Right atrium auricular region (tissue), 2 donors: ENCODE measurements around the gene CHAT. TPM values are rescaled to one million over a fixed set of nuclear protein-coding genes. Genes with fewer than 3 reads are reported as not detected.

ENCODE experiments used
- DNase-seq: peaks from one replicate; pipeline ENCODE4 v3.0.0-alpha.2; 2019; ENCODE audit warnings: low spot score
- H3K27ac ChIP-seq, 2 donors: fragments of 200-600 bp; sonication (generic); 1 replicate in 1 of 2; 2 replicates in 1 of 2; pipeline ENCODE4 v1.5.1; 2016 to 2019
- H3K27me3 ChIP-seq, 2 donors: fragments of 200-600 bp; sonication (generic); one replicate each; pipeline versions ENCODE4 v1.5.1 to v1.6.0; 2017 to 2019
- H3K36me3 ChIP-seq: fragments of 200-600 bp; sonication (generic); one replicate; pipeline ENCODE4 v1.5.1; 2016
- H3K4me1 ChIP-seq, 2 donors: fragments of 200-600 bp; sonication (generic); one replicate each; pipeline versions ENCODE4 v1.5.1 to v1.6.0; 2017 to 2019
- H3K4me3 ChIP-seq, 2 donors: fragments of 200-600 bp; sonication (generic); 1 replicate in 1 of 2; 2 replicates in 1 of 2; pipeline ENCODE4 v1.5.1; 2017 to 2019; ENCODE audit warnings: mild to moderate bottlenecking in 1 of 2, moderate library complexity in 1 of 2
- H3K9me3 ChIP-seq, 2 donors: fragments of 200-600 bp; sonication (generic); one replicate each; pipeline ENCODE4 v1.5.1; 2019
- CTCF ChIP-seq, 2 donors: fragments of 200-600 bp; sonication (generic); IDR thresholded peaks; one replicate each; pipeline ENCODE4 v1.5.1; 2019; ENCODE audit warnings: antibody characterized with exemption in 2 of 2
- total RNA-seq, 2 donors: library from RNA; depleted of rRNA; stranded (reverse); fragments of >200 nt; gene quantifications; one replicate each; pipeline ENCODE4 v1.1.0, GENCODE V29; 2016

CHAT gene
- total RNA-seq, 2 donors from 2014 or later, result not detected

GRCh38 chr10:49631975-49632374 is 18.1 kb downstream of the CHAT start:
- Histone ChIP-seq H3K4me3 (no peak overlapping the region), H3K36me3 (no peaks in the 10 kb centered on the region), H3K4me1 (no peaks in the 10 kb centered on the region), H3K27ac (no peak overlapping the region), H3K27me3 (no peaks in the 10 kb centered on the region), H3K9me3 (no peaks in the 10 kb centered on the region)
- no peak for DNase-seq
- no peak for TF ChIP-seq CTCF (IDR thresholded peaks at IDR 0.05)

GRCh38 chr10:49632406-49633317 is 18.8 kb downstream of the CHAT start:
- no peaks in the 10 kb centered on the region for H3K4me1 ChIP-seq
- no peaks in the 10 kb centered on the region for H3K27me3 ChIP-seq
- DNase-seq, result no peak
- no peaks in the 10 kb centered on the region for H3K36me3 ChIP-seq
- TF ChIP-seq CTCF (IDR thresholded peaks at IDR 0.05), result no peak
- no peak overlapping the region for H3K27ac ChIP-seq
- no peaks in the 10 kb centered on the region for H3K9me3 ChIP-seq
- H3K4me3 ChIP-seq, result no peak overlapping the region

GRCh38 chr10:49633327-49634068 is 19.7 kb downstream of the CHAT start:
- no peak overlapping the region for H3K4me3 ChIP-seq
- H3K9me3 ChIP-seq, result no peaks in the 10 kb centered on the region
- no peak for DNase-seq
- TF ChIP-seq CTCF (IDR thresholded peaks at IDR 0.05), result no peak
- H3K27me3 ChIP-seq, result no peaks in the 10 kb centered on the region
- H3K4me1 ChIP-seq, result no peaks in the 10 kb centered on the region
- H3K36me3 ChIP-seq, result no peaks in the 10 kb centered on the region
- H3K27ac ChIP-seq, result no peak overlapping the region

- no peaks in the 10 kb centered on the region for H3K36me3 ChIP-seq
- H3K27ac ChIP-seq, result no peak overlapping the region
- H3K27me3 ChIP-seq, result no peaks in the 10 kb centered on the region
- no peaks in the 10 kb centered on the region for H3K4me1 ChIP-seq
- no peak for TF ChIP-seq CTCF (IDR thresholded peaks at IDR 0.05)
- no peak overlapping the region for H3K4me3 ChIP-seq
- H3K9me3 ChIP-seq, result no peaks in the 10 kb centered on the region
- DNase-seq, result no peak
Observed at GRCh38 chr10:49634069-49634660, 20.3 kb downstream of the CHAT start.

- no peaks in the 10 kb centered on the region for H3K4me1 ChIP-seq
- no peaks in the 10 kb centered on the region for H3K27me3 ChIP-seq
- DNase-seq, result no peak
Observed at GRCh38 chr10:49642311-49642710, 28.5 kb downstream of the CHAT start.

More at GRCh38 chr10:49642311-49642710, 28.5 kb downstream of the CHAT start:
- no peak for TF ChIP-seq CTCF (IDR thresholded peaks at IDR 0.05)
- no peaks in the 10 kb centered on the region for H3K9me3 ChIP-seq
- no peak overlapping the region for H3K4me3 ChIP-seq
- no peaks in the 10 kb centered on the region for H3K36me3 ChIP-seq
- H3K27ac ChIP-seq, result no peak overlapping the region
